ENCODE measurements around the gene KLHL15.

The KLHL15 gene

GRCh38 chrX:23939203-23939602 lies 87.8 kb downstream of the KLHL15 start:
- Histone ChIP-seq H3K4me3 (ENCODE audit: low read length) (no peak overlapping the region), H3K36me3 (ENCODE audit: control insufficient read depth, insufficient read depth, low read length) (no peaks in the 10 kb centered on the region), H3K4me2 (ENCODE audit: low read length) (no peak overlapping the region), H4K5ac (ENCODE audit: low read length) (no peak overlapping the region), H4K8ac (ENCODE audit: low read depth, low read length) (no peak overlapping the region), H3K79me1 (ENCODE audit: low read length) (no peaks in the 10 kb centered on the region), H3K23ac (ENCODE audit: low read length) (no peak overlapping the region), H2BK120ac (ENCODE audit: low read depth, low read length) (no peak overlapping the region), H2AK5ac (ENCODE audit: low read length) (no peak overlapping the region), H3K9ac (ENCODE audit: low read length) (no peak overlapping the region), H3K27me3 (ENCODE audit: insufficient read depth, low read length, poor library complexity) (no peaks in the 10 kb centered on the region), H2BK15ac (replicated peaks; ENCODE audit: low read depth) (no peak overlapping the region), H3K79me2 (ENCODE audit: control insufficient read depth, insufficient read depth, low read length) (no peaks in the 10 kb centered on the region), H3K18ac (ENCODE audit: low read length) (no peak overlapping the region), H3K27ac (ENCODE audit: low read depth, low read length) (no peak overlapping the region), H3K56ac (ENCODE audit: low read length) (no peak overlapping the region), H3K4me1 (ENCODE audit: control insufficient read depth, low read depth, low read length) (no peaks in the 10 kb centered on the region), H2BK5ac (ENCODE audit: low read length) (no peak overlapping the region), H3K4ac (ENCODE audit: low read depth, low read length) (no peak overlapping the region)
- no peak for DNase-seq
- WGBS (ENCODE audit: extremely low coverage, insufficient coverage, low lambda C conversion rate): no CpG with 5 or more reads among the region's 1 CpG

DNA sequence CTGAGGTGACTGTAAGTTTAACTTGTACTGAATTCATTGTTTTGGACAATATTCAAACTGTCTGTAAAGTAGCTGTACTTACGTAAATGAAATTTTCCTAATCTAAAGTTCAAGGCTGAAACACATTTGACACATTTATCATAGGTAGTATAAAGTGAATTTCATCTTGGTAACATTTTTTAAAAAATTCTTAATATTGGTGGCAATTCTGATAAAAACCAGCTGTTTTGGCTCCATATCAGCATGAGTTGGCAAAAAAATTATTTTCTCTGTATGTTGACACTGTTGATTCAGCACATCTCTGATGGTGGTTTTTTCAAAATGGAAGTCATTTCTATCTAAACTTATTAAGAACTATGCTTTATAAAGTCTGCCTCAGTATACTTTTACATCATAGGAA lies 88.3 kb downstream of the KLHL15 start:
- Histone ChIP-seq H3K27me3 (ENCODE audit: insufficient read depth, low read length, poor library complexity) (no peaks in the 10 kb centered on the region), H4K8ac (ENCODE audit: low read depth, low read length) (no peak overlapping the region), H3K56ac (ENCODE audit: low read length) (no peak overlapping the region), H3K27ac (ENCODE audit: low read depth, low read length) (no peak overlapping the region), H3K23ac (ENCODE audit: low read length) (no peak overlapping the region), H3K18ac (ENCODE audit: low read length) (no peak overlapping the region), H3K79me2 (ENCODE audit: control insufficient read depth, insufficient read depth, low read length) (no peaks in the 10 kb centered on the region), H2BK5ac (ENCODE audit: low read length) (no peak overlapping the region), H3K4me3 (ENCODE audit: low read length) (no peak overlapping the region), H2AK5ac (ENCODE audit: low read length) (no peak overlapping the region), H3K4me1 (ENCODE audit: control insufficient read depth, low read depth, low read length) (no peaks in the 10 kb centered on the region), H3K79me1 (ENCODE audit: low read length) (no peaks in the 10 kb centered on the region), H4K5ac (ENCODE audit: low read length) (no peak overlapping the region), H2BK15ac (replicated peaks; ENCODE audit: low read depth) (no peak overlapping the region), H3K4me2 (ENCODE audit: low read length) (no peak overlapping the region), H3K9ac (ENCODE audit: low read length) (no peak overlapping the region), H2BK120ac (ENCODE audit: low read depth, low read length) (no peak overlapping the region), H3K4ac (ENCODE audit: low read depth, low read length) (no peak overlapping the region), H3K36me3 (ENCODE audit: control insufficient read depth, insufficient read depth, low read length) (no peaks in the 10 kb centered on the region)
- DNase-seq: no peak
- no CpG with 5 or more reads among the region's 1 CpG for WGBS (ENCODE audit: extremely low coverage, insufficient coverage, low lambda C conversion rate)

DNA sequence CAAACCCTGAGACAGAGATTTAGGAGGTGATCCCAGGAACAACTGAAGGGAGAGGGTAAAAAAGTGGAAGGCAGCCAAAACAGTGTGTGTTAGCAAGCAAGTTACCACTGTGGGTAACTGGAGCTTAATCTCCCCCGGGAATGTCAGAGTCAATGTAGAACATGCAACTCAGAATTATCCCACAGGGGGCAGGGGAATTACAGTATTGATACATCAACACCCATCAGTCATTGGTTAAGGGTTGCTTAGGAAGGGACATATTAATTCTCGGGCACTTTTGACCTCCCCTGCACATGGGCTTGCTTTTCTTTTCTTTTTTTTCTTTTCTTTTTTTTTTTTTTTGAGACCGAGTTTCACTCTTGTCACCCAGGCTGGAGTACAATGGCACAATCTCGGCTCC lies 89.9 kb downstream of the KLHL15 start:
- no CpG with 5 or more reads among the region's 4 CpGs for WGBS (ENCODE audit: extremely low coverage, insufficient coverage, low lambda C conversion rate)

DNA sequence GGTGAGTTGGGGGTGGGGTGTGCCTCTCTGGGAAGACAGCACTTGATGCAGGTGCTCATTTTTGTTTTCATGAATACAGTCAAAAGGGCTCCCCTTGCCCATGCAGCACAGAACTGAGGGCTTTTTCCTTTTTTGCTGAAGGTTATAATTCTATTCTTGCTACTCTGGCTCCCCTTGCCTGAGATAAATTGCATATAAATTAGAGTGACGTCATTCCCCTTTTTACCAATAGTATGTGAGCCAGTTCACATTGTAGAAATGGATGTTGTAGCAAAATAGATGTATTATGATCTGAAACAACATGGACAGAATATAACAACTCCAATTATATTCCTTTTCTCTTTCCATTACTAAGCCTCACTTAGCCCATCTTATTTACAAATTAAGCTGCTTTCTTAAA lies 90.8 kb downstream of the KLHL15 start:
- no peaks in the 10 kb centered on the region for H3K27me3 ChIP-seq (ENCODE audit: insufficient read depth, low read length, poor library complexity)
- no peak for DNase-seq
- H3K9ac ChIP-seq (ENCODE audit: low read length): no peak overlapping the region
- no peak overlapping the region for H3K4me3 ChIP-seq (ENCODE audit: low read length)
- WGBS (ENCODE audit: extremely low coverage, insufficient coverage, low lambda C conversion rate): no CpG with 5 or more reads among the region's 1 CpG
- H3K79me1 ChIP-seq (ENCODE audit: low read length): no peaks in the 10 kb centered on the region
- H4K8ac ChIP-seq (ENCODE audit: low read depth, low read length): no peak overlapping the region
- H2BK120ac ChIP-seq (ENCODE audit: low read depth, low read length): no peak overlapping the region
- no peak overlapping the region for H3K4ac ChIP-seq (ENCODE audit: low read depth, low read length)
- H3K27ac ChIP-seq (ENCODE audit: low read depth, low read length): no peak overlapping the region
- no peak overlapping the region for H3K18ac ChIP-seq (ENCODE audit: low read length)
- no peak overlapping the region for H3K23ac ChIP-seq (ENCODE audit: low read length)
- no peak overlapping the region for H2BK15ac ChIP-seq (replicated peaks; ENCODE audit: low read depth)
- no peaks in the 10 kb centered on the region for H3K79me2 ChIP-seq (ENCODE audit: control insufficient read depth, insufficient read depth, low read length)
- H4K5ac ChIP-seq (ENCODE audit: low read length): no peak overlapping the region
- no peak overlapping the region for H3K4me2 ChIP-seq (ENCODE audit: low read length)
- no peak overlapping the region for H2AK5ac ChIP-seq (ENCODE audit: low read length)
- no peaks in the 10 kb centered on the region for H3K4me1 ChIP-seq (ENCODE audit: control insufficient read depth, low read depth, low read length)
- no peak overlapping the region for H3K56ac ChIP-seq (ENCODE audit: low read length)
- H2BK5ac ChIP-seq (ENCODE audit: low read length): no peak overlapping the region
- H3K36me3 ChIP-seq (ENCODE audit: control insufficient read depth, insufficient read depth, low read length): no peaks in the 10 kb centered on the region

More for the DNA sequence above, 89.9 kb downstream of the KLHL15 start:
- H3K18ac ChIP-seq (ENCODE audit: low read length): no peak overlapping the region
- no peaks in the 10 kb centered on the region for H3K79me1 ChIP-seq (ENCODE audit: low read length)
- no peak overlapping the region for H4K5ac ChIP-seq (ENCODE audit: low read length)
- H3K56ac ChIP-seq (ENCODE audit: low read length): no peak overlapping the region
- H3K27me3 ChIP-seq (ENCODE audit: insufficient read depth, low read length, poor library complexity): no peaks in the 10 kb centered on the region
- no peak overlapping the region for H2BK15ac ChIP-seq (replicated peaks; ENCODE audit: low read depth)
- no peak overlapping the region for H3K4me3 ChIP-seq (ENCODE audit: low read length)
- H3K36me3 ChIP-seq (ENCODE audit: control insufficient read depth, insufficient read depth, low read length): no peaks in the 10 kb centered on the region
- H3K4me2 ChIP-seq (ENCODE audit: low read length): no peak overlapping the region
- no peak overlapping the region for H4K8ac ChIP-seq (ENCODE audit: low read depth, low read length)
- no peak for DNase-seq
- no peak overlapping the region for H2AK5ac ChIP-seq (ENCODE audit: low read length)
- no peaks in the 10 kb centered on the region for H3K4me1 ChIP-seq (ENCODE audit: control insufficient read depth, low read depth, low read length)
- H3K23ac ChIP-seq (ENCODE audit: low read length): no peak overlapping the region
- no peaks in the 10 kb centered on the region for H3K79me2 ChIP-seq (ENCODE audit: control insufficient read depth, insufficient read depth, low read length)
- no peak overlapping the region for H2BK5ac ChIP-seq (ENCODE audit: low read length)
- no peak overlapping the region for H3K4ac ChIP-seq (ENCODE audit: low read depth, low read length)
- no peak overlapping the region for H3K27ac ChIP-seq (ENCODE audit: low read depth, low read length)
- no peak overlapping the region for H2BK120ac ChIP-seq (ENCODE audit: low read depth, low read length)
- no peak overlapping the region for H3K9ac ChIP-seq (ENCODE audit: low read length)

- Histone ChIP-seq H3K4ac (ENCODE audit: low read depth, low read length) (no peak overlapping the region), H3K27me3 (ENCODE audit: insufficient read depth, low read length, poor library complexity) (no peaks in the 10 kb centered on the region), H3K4me2 (ENCODE audit: low read length) (no peak overlapping the region), H3K79me1 (ENCODE audit: low read length) (no peaks in the 10 kb centered on the region), H3K4me1 (ENCODE audit: control insufficient read depth, low read depth, low read length) (no peaks in the 10 kb centered on the region), H3K56ac (ENCODE audit: low read length) (no peak overlapping the region), H2BK15ac (replicated peaks; ENCODE audit: low read depth) (no peak overlapping the region), H4K8ac (ENCODE audit: low read depth, low read length) (no peak overlapping the region), H3K79me2 (ENCODE audit: control insufficient read depth, insufficient read depth, low read length) (no peaks in the 10 kb centered on the region), H3K23ac (ENCODE audit: low read length) (no peak overlapping the region), H2BK120ac (ENCODE audit: low read depth, low read length) (no peak overlapping the region), H3K27ac (ENCODE audit: low read depth, low read length) (no peak overlapping the region), H3K4me3 (ENCODE audit: low read length) (no peak overlapping the region), H2BK5ac (ENCODE audit: low read length) (no peak overlapping the region), H3K18ac (ENCODE audit: low read length) (no peak overlapping the region), H3K9ac (ENCODE audit: low read length) (no peak overlapping the region), H4K5ac (ENCODE audit: low read length) (no peak overlapping the region), H3K36me3 (ENCODE audit: control insufficient read depth, insufficient read depth, low read length) (no peaks in the 10 kb centered on the region), H2AK5ac (ENCODE audit: low read length) (no peak overlapping the region)
- WGBS (ENCODE audit: extremely low coverage, insufficient coverage, low lambda C conversion rate): no CpG with 5 or more reads among the region's 11 CpGs
- DNase-seq: no peak
These were observed 91.9 kb downstream of the KLHL15 start for GRCh38 chrX:23935106-23935505.

Measured in mesendoderm (in vitro differentiated cells).